HG02759 (cell line): ENCODE data around the gene ZNF324.
A peak's percentile ranks its signal among the peaks of the same experiment; 100 is the strongest.
"Not testable (repeated sequence)": the region's sequence is repeated elsewhere in the genome, so short reads cannot be mapped to it uniquely, and the experiment has no call there.

Source experiments
- ATAC-seq: cut with Tn5 transposase; IDR thresholded peaks from one replicate; pipeline ENCODE4 v1.9.1; 2021; ENCODE audit warnings: mild to moderate bottlenecking, moderate library complexity; ENCODE audit not compliant: unreplicated experiment

ZNF324 gene

GRCh38 chr19:58470837-58471543 lies 4.1 kb downstream of the ZNF324 start:
- not testable (repeated sequence) for ATAC-seq

- no peak for ATAC-seq
Observed at GRCh38 chr19:58471736-58472135, 4.9 kb downstream of the ZNF324 start.

DNA sequence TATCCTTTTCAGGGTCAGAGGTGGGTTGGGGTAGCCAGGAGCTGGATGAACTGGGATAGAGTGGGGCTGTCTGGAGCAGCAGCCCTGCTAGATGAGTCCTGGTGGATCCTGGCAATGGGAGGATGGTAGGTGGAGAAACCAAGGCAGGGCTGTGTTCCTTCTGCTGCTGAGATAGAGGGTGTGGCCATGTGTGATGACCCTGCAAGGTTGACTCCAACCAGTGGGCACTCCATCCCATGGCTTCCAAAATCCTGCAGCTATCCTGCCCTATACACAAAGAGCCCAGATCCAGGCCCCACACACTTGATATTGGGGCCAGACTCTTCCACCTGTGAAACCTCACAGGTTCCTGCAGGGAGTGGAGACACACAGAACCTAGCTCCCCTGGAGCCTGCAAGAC lies 6.9 kb downstream of the ZNF324 start:
- ATAC-seq: no peak

- no peak for ATAC-seq
Observed at GRCh38 chr19:58474291-58474996, 7.6 kb downstream of the ZNF324 start.

- ATAC-seq: peak; percentile 2
Observed at GRCh38 chr19:58474997-58475713, 8.3 kb downstream of the ZNF324 start.

DNA sequence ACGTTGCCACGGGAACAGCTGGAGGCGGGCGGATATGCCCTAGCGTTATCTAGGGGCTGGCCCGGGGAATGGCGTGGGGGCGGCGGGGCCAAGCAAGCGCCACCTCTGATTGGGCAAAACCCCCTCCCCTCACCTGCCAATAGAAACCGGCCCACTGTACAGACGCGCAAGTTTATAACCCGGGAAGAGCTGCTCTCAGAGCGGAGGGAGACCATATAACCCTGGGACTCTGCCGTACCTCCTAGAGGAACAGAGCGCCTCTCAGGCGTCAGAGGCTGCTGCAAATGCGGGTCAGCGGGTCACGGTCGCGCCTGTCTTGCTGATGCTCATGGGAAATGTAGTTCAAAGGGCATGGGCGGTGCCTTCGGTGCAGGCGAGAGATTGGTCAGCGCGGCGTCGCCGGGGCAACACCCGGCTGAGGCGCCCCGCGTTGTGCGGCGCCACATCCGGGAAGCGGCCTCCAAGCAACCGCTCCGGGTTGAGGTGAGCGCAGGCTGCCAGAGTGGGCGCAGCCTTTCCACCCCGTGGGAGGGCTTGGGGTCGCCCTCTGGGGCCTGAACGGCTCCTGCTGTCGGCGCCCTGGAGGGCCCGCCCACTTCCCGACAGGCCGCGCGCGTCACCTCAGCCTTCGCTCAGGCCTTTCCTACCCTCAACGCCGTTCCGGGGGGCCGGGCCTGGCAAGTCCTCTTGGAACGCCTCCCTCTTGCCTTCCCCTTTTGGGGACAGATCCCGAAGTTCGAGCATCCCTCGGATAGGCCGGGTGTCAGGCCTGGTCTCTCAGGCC lies 9.0 kb downstream of the ZNF324 start, which contains the start of gene ZNF446:
Gene ZNF446, plus strand, starts transcription at position 639 of the 784 bp plus-strand sequence. CDS start 867 bp downstream, outside the sequence.
- peak; percentile 88 for ATAC-seq

DNA sequence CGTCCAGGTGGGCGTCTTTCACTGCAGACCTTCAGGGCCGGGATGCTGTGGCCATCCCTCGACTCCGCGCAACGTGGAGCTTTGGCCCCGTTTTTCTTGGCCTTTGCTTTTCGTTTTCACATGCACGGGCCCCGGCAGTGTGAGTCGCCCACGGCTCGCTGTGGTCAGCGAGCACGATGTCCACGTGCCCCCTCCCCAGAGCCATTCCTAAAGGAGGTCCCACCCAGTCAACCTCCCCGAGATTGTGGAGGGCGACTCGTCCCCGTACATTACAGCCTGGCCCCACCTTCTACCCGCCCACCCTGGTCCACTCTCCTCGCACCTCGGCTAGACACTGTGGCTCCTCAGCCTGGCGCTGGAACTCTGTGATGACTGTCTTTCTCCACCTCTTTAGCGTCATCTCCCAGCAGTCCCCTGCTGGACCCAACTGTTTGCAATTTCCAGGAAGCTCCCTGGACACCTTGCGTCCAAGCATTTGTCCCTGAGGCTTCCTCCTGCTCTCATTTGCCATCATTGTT lies 9.7 kb downstream of the ZNF324 start:
- ATAC-seq: no peak

DNA sequence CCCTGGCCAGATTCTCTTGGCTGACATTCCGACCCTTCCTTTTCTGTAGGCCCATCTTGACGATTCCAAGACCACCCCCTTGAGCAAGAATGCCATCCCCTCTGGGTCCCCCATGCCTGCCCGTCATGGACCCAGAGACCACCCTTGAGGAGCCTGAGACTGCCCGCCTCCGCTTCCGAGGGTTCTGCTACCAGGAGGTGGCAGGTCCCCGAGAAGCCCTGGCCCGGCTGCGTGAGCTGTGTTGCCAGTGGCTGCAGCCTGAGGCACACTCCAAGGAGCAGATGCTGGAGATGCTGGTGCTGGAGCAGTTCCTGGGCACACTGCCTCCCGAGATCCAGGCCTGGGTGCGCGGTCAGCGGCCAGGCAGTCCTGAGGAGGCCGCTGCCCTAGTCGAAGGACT lies 10.2 kb downstream of the ZNF324 start:
- no peak for ATAC-seq

- ATAC-seq: no peak
Observed at GRCh38 chr19:58477871-58478270, 11.0 kb downstream of the ZNF324 start.

- no peak for ATAC-seq
Observed at GRCh38 chr19:58479303-58479702, 12.4 kb downstream of the ZNF324 start.

DNA sequence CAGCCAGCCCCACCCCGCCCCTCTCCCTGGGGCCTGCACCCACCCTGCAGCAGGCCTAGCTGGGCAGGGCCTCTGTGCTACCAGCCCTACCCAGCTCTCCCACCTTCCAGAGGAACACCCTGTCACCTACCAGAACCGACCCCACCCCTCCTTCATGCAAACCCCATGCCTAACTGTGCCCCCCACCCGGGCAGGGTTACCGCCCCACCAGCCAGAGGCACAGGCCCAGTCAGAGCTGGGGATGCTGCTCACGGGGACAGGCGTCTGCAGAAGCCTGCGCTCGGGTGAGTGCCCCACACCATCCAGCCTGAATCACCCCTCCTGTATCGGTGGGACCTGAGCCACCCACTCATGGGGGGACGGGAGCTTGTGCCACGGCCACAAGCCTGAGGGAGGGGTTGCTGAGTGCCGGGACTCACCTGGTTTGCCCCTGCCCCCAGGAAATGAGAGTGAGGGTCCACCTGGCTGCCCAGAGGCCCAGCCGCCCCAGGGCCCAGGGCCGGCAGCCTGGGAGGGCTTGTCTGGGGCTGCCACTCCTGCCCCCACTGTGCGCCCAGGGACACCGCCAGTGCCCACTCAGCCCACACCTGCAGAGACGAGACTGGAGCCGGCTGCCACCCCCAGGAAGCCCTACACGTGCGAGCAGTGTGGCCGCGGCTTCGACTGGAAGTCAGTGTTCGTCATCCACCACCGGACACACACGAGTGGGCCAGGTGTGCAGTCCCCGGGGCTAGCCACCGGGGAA lies 13.0 kb downstream of the ZNF324 start:
- ATAC-seq: no peak

GRCh38 chr19:58480481-58480830 lies 13.6 kb downstream of the ZNF324 start:
- no peak for ATAC-seq

GRCh38 chr19:58480831-58481230 lies 14.0 kb downstream of the ZNF324 start:
- no peak for ATAC-seq

DNA sequence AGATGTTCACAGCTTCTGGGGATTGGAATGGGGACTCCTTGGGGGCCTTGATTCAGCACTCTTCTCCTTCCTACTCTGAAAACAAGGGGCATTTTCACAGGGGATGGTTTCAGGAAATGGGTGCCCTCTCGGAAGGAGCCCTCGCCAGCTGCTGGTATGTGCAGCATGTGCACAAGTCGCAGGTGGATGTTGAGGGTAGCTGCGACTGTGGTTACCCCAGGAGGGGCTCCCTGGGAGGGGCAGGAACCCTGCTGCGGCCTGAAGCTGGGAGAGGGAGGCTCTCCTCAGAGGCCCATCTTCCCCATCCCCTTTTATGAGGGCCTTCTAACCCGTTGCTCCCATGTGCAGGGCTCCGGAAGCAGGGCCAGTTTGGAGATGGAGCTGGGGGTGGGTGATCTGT lies 15.5 kb downstream of the ZNF324 start:
- no peak for ATAC-seq

- ATAC-seq: no peak
Observed at GRCh38 chr19:58483776-58484175, 16.9 kb downstream of the ZNF324 start.

DNA sequence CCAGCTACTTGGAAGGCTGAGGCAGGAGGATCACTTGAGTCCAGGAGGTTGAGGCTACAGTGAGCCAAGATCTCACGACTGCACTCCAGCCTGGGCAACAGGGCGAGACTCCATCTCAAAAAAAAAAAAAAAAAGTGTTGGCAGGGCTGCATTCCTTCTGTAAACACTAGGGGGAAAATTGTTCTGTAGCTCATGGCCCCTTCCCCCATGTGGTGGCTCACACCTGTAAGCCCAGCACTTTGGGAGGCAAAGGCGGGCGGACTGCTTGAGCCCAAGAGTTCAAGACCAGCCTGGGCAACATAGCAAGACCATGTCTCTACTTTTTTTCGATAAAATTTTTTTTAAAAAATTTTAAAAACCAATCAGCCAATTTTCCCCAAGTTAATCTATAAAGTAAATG lies 17.5 kb downstream of the ZNF324 start:
- not testable (repeated sequence) for ATAC-seq

- ATAC-seq: no peak
Observed at GRCh38 chr19:58491393-58491792, 24.5 kb downstream of the ZNF324 start.

- no peak for ATAC-seq
Observed at GRCh38 chr19:58492265-58492664, 25.4 kb downstream of the ZNF324 start.

GRCh38 chr19:58497634-58498170 lies 30.8 kb downstream of the ZNF324 start:
- no peak for ATAC-seq
